ENCODE measurements around the gene ZNF593. TPM values are rescaled to one million over a fixed set of nuclear protein-coding genes. Genes with fewer than 3 reads are reported as not detected.

ZNF593 gene
- total and polyA plus RNA-seq, 9 of the 15 experiments (the other 6 are each of a cell fraction or from before 2014, with no cell fraction given) = 9.8 to 334 (median 48.2) TPM

GRCh38 chr1:26129778-26130177, 39.9 kb upstream of the ZNF593 start (continued):
- TF ChIP-seq U2AF1 (optimal IDR thresholded peaks at IDR 0.05; ENCODE audit: low read depth, low read length) = no peak
- TF ChIP-seq ZNF23 (CRISPR knock-in tag; IDR thresholded peaks at IDR 0.05) = peak; percentile 57; the same call in 1 of the 2 replicates
- TF ChIP-seq SRSF3 (IDR thresholded peaks at IDR 0.05; ENCODE audit: insufficient read depth, low read length) = no peak
- TF ChIP-seq TCF15 (CRISPR knock-in tag; IDR thresholded peaks at IDR 0.05) = peak; percentile 80; the same call in 1 of the 2 replicates
- peak; percentile 80 for TF ChIP-seq CREB3 (tag; conservative IDR thresholded peaks at IDR 0.05; ENCODE audit: low read depth)
- TF ChIP-seq POU5F1 (IDR thresholded peaks at IDR 0.05; ENCODE audit: borderline replicate concordance, low read depth, low read length, partially characterized antibody) = no peak
- peak; percentile 66; the same call in 1 of the 2 replicates for TF ChIP-seq MECOM (CRISPR knock-in tag; IDR thresholded peaks at IDR 0.05)
- TF ChIP-seq RBM25 (IDR thresholded peaks at IDR 0.05; ENCODE audit: low read depth, low read length, severe bottlenecking) = no peak
- TF ChIP-seq CBX1 (IDR thresholded peaks at IDR 0.05; ENCODE audit: low read depth) = no peak
- TF ChIP-seq FOXP1 (CRISPR knock-in tag; IDR thresholded peaks at IDR 0.05) = no peak
- no peak for TF ChIP-seq CEBPB (tag; IDR thresholded peaks at IDR 0.05)
- 0 out of 2 replicates have a peak, but pooled peaks have one; percentile 20 for TF ChIP-seq HIVEP1 (CRISPR knock-in tag; IDR thresholded peaks at IDR 0.05)
- no peak for TF ChIP-seq ZNF586 (CRISPR knock-in tag; conservative IDR thresholded peaks at IDR 0.05)
- no peak for TF ChIP-seq ZNF740 (CRISPR knock-in tag; IDR thresholded peaks at IDR 0.05)
- peak in 1 of 2 experiments; percentile 79; a peak in 2 of 4 replicates for TF ChIP-seq ZNF740 (tag; IDR thresholded peaks at IDR 0.05)
- TF ChIP-seq MYC (IDR thresholded peaks at IDR 0.05; ENCODE audit: low read depth, low read length) = no peak
- no peak for TF ChIP-seq MYC (CRISPR knock-in tag; IDR thresholded peaks at IDR 0.05; ENCODE audit: borderline replicate concordance, low read depth)
- 0 out of 2 replicates have a peak, but pooled peaks have one; percentile 63 for TF ChIP-seq ZNF41 (CRISPR knock-in tag; conservative IDR thresholded peaks at IDR 0.05)
- TF ChIP-seq GTF2E2 (tag; IDR thresholded peaks at IDR 0.05) = no peak
- no peak for TF ChIP-seq HDAC1 (IDR thresholded peaks at IDR 0.05)
- TF ChIP-seq SOX6 (IDR thresholded peaks at IDR 0.05) = no peak
- TF ChIP-seq ZNF224 (CRISPR knock-in tag; IDR thresholded peaks at IDR 0.05) = no peak
- no peak for TF ChIP-seq HMG20B (CRISPR knock-in tag; IDR thresholded peaks at IDR 0.05)
- TF ChIP-seq GATAD2B (IDR thresholded peaks at IDR 0.05; ENCODE audit: borderline replicate concordance) = no peak
- TF ChIP-seq THAP7 (CRISPR knock-in tag; IDR thresholded peaks at IDR 0.05) = no peak
- TF ChIP-seq ZFX (CRISPR knock-in tag; IDR thresholded peaks at IDR 0.05) = no peak
- peak; percentile 79; the same call in 1 of the 2 replicates for TF ChIP-seq ZNF449 (CRISPR knock-in tag; IDR thresholded peaks at IDR 0.05)
